HEK293 (cell line): ENCODE measurements around the gene FANCC.
"Not testable (repeated sequence)": the region's sequence is repeated elsewhere in the genome, so short reads cannot be mapped to it uniquely, and the experiment has no call there.

Experiments
- CTCF ChIA-PET: fragments of 350-600 bp; formaldehyde crosslinking; extraction: SDS; loops from one replicate; lab custom pipeline; 2021; ENCODE audit warnings: antibody characterized with exemption; lab: Yijun Ruan, JAX
- POLR2A ChIA-PET: fragments of 300-600 bp; formaldehyde crosslinking; extraction: SDS; loops from one replicate; lab custom pipeline; 2020; ENCODE audit warnings: antibody characterized with exemption, inconsistent platforms; lab: Yijun Ruan, JAX
- H3K27ac ChIP-seq: fragments of 200-500 bp; sonication (Bioruptor generic); 2 replicates; pipeline ENCODE4 v1.5.1; 2014; ENCODE audit warnings: low read depth, low read length, control low read depth, inconsistent platforms; ENCODE audit errors: extremely low read depth
- H3K36me3 ChIP-seq, 2 experiments: fragments of 200-500 bp in 1 of 2; sonication (Bioruptor generic) in 1 of 2; 1 replicate in 1 of 2; 2 replicates in 1 of 2; pipeline ENCODE4 v1.5.1; 2014 to 2017; ENCODE audit warnings: inconsistent platforms in 2 of 2, low read length in 2 of 2; ENCODE audit not compliant: control insufficient read depth in 2 of 2, insufficient read depth in 1 of 2
- H3K4me1 ChIP-seq: fragments of 200-500 bp; sonication (Bioruptor generic); 2 replicates; pipeline ENCODE4 v1.5.1; 2014; ENCODE audit warnings: mild to moderate bottlenecking, low read length, inconsistent platforms; ENCODE audit not compliant: control insufficient read depth, insufficient read depth
- H3K4me3 ChIP-seq: 2 replicates; pipeline ENCODE4 v1.5.1; 2011; ENCODE audit warnings: low read depth, mild to moderate bottlenecking, control low read depth, low read length, moderate library complexity
- H3K9me3 ChIP-seq: fragments of 200-500 bp; sonication (Bioruptor generic); 2 replicates; pipeline ENCODE4 v1.5.1; 2014; ENCODE audit warnings: low read depth, low read length, inconsistent platforms; ENCODE audit not compliant: control insufficient read depth, insufficient read depth
- BCL11B ChIP-seq: fragments of 450-650 bp; formaldehyde crosslinking; IDR thresholded peaks from 2 replicates; pipeline ENCODE4 v1.5.1; 2016; ENCODE audit warnings: low read depth, missing biosample characterization, missing genetic modification characterization
- BCL6B ChIP-seq: fragments of 450-650 bp; formaldehyde crosslinking; IDR thresholded peaks from 2 replicates; pipeline ENCODE4 v1.5.1; 2017; ENCODE audit warnings: missing biosample characterization, missing genetic modification characterization
- GLIS2 ChIP-seq: fragments of 450-650 bp; formaldehyde crosslinking; IDR thresholded peaks from 2 replicates; pipeline ENCODE4 v1.5.1; 2016; ENCODE audit warnings: missing biosample characterization, missing genetic modification characterization
- SCRT1 ChIP-seq: fragments of 450-650 bp; formaldehyde crosslinking; IDR thresholded peaks from 2 replicates; pipeline ENCODE4 v1.5.1; 2016; ENCODE audit warnings: missing biosample characterization, missing genetic modification characterization, borderline replicate concordance
- ZBTB21 ChIP-seq: fragments of 450-650 bp; formaldehyde crosslinking; IDR thresholded peaks from 2 replicates; pipeline ENCODE4 v1.5.1; 2017; ENCODE audit warnings: missing biosample characterization, missing genetic modification characterization
- ZFP37 ChIP-seq: fragments of 450-650 bp; formaldehyde crosslinking; IDR thresholded peaks from 2 replicates; pipeline ENCODE4 v1.5.1; 2016; ENCODE audit warnings: missing biosample characterization, missing genetic modification characterization
- ZNF112 ChIP-seq: fragments of 450-650 bp; formaldehyde crosslinking; IDR thresholded peaks from 2 replicates; pipeline ENCODE4 v1.5.0; 2017; ENCODE audit warnings: missing biosample characterization, missing genetic modification characterization
- ZNF133 ChIP-seq: fragments of 450-650 bp; formaldehyde crosslinking; IDR thresholded peaks from 2 replicates; pipeline ENCODE4 v1.5.1; 2016; ENCODE audit warnings: missing biosample characterization, missing genetic modification characterization
- ZNF140 ChIP-seq: fragments of 450-650 bp; formaldehyde crosslinking; IDR thresholded peaks from 2 replicates; pipeline ENCODE4 v1.5.1; 2016; ENCODE audit warnings: missing biosample characterization, missing genetic modification characterization
- ZNF146 ChIP-seq: fragments of 450-650 bp; formaldehyde crosslinking; IDR thresholded peaks from 2 replicates; pipeline ENCODE4 v1.5.1; 2016; ENCODE audit warnings: missing biosample characterization, missing genetic modification characterization
- ZNF174 ChIP-seq: fragments of 450-650 bp; formaldehyde crosslinking; IDR thresholded peaks from 2 replicates; pipeline ENCODE4 v1.5.0; 2017; ENCODE audit warnings: missing biosample characterization, mild to moderate bottlenecking, missing genetic modification characterization
- ZNF2 ChIP-seq: fragments of 450-650 bp; formaldehyde crosslinking; IDR thresholded peaks from 2 replicates; pipeline ENCODE4 v1.5.1; 2016; ENCODE audit warnings: missing biosample characterization, missing genetic modification characterization
- ZNF24 ChIP-seq: fragments of 450-650 bp; formaldehyde crosslinking; IDR thresholded peaks from 2 replicates; pipeline ENCODE4 v1.5.1; 2016; ENCODE audit warnings: missing biosample characterization, missing genetic modification characterization
- ZNF433 ChIP-seq: fragments of 450-650 bp; formaldehyde crosslinking; IDR thresholded peaks from 2 replicates; pipeline ENCODE4 v1.5.1; 2016; ENCODE audit warnings: missing biosample characterization, missing genetic modification characterization, low read depth
- ZNF488 ChIP-seq: fragments of 450-650 bp; formaldehyde crosslinking; IDR thresholded peaks from 2 replicates; pipeline ENCODE4 v1.5.1; 2016; ENCODE audit warnings: missing biosample characterization, missing genetic modification characterization
- ZNF571 ChIP-seq: fragments of 450-650 bp; formaldehyde crosslinking; IDR thresholded peaks from 2 replicates; pipeline ENCODE4 v1.5.0; 2017; ENCODE audit warnings: missing biosample characterization, missing genetic modification characterization
- ZNF610 ChIP-seq: fragments of 450-650 bp; formaldehyde crosslinking; IDR thresholded peaks from 2 replicates; pipeline ENCODE4 v1.5.1; 2016; ENCODE audit warnings: missing biosample characterization, missing genetic modification characterization, borderline replicate concordance
- ZNF621 ChIP-seq: fragments of 450-650 bp; formaldehyde crosslinking; IDR thresholded peaks from 2 replicates; pipeline ENCODE4 v1.5.1; 2017; ENCODE audit warnings: missing biosample characterization, missing genetic modification characterization
- ZNF654 ChIP-seq: fragments of 450-650 bp; formaldehyde crosslinking; IDR thresholded peaks from 2 replicates; pipeline ENCODE4 v1.5.1; 2016; ENCODE audit warnings: low read depth, missing biosample characterization, missing genetic modification characterization
- ZNF677 ChIP-seq: fragments of 450-650 bp; IDR thresholded peaks from 2 replicates; pipeline ENCODE4 v1.5.0; 2018; ENCODE audit warnings: missing biosample characterization, mild to moderate bottlenecking, missing genetic modification characterization, moderate library complexity
- ZNF692 ChIP-seq: fragments of 450-650 bp; formaldehyde crosslinking; IDR thresholded peaks from 2 replicates; pipeline ENCODE4 v1.5.1; 2016; ENCODE audit warnings: missing biosample characterization, missing genetic modification characterization
- ZNF747 ChIP-seq: fragments of 450-650 bp; formaldehyde crosslinking; IDR thresholded peaks from 2 replicates; pipeline ENCODE4 v1.5.1; 2016; ENCODE audit warnings: missing biosample characterization, missing genetic modification characterization

Gene FANCC

GRCh38 chr9:95333426-95333825 lies 15.9 kb upstream of the FANCC start:
- CTCF ChIA-PET = interaction anchor here (0.6 to 0.7 kb wide), 2 partner anchors 17 to 22 kb away, joined by 3 to 4 read pairs; no protein-coding TSS in a partner anchor
- Histone ChIP-seq H3K27ac (no peak overlapping the region), H3K36me3 (no peaks in the 10 kb centered on the region), H3K4me3 (no peak overlapping the region), H3K9me3 (no peaks in the 10 kb centered on the region), H3K4me1 (no peaks in the 10 kb centered on the region)
- POLR2A ChIA-PET = no interaction called here
- TF ChIP-seq ZNF174 (tag by site-specific recombination) (no peak), ZNF488 (no peak), ZNF24 (tag by site-specific recombination) (no peak), ZNF610 (tag by site-specific recombination) (no peak), ZFP37 (tag by site-specific recombination) (no peak)

GRCh38 chr9:95332860-95333259 lies 15.4 kb upstream of the FANCC start:
- H3K36me3 ChIP-seq = no peaks in the 10 kb centered on the region
- H3K4me1 ChIP-seq = no peaks in the 10 kb centered on the region
- H3K27ac ChIP-seq = no peak overlapping the region
- ChIA-PET CTCF (interaction anchor here (0.6 to 0.7 kb wide), 3 partner anchors 16 to 89 kb away, joined by 3 to 4 read pairs (median 3); no protein-coding TSS in a partner anchor), POLR2A (no interaction called here)
- TF ChIP-seq ZBTB21 (tag by site-specific recombination) (no peak), BCL6B (tag by site-specific recombination) (no peak), ZNF112 (tag by site-specific recombination) (no peak), GLIS2 (no peak), ZNF654 (tag by site-specific recombination) (no peak), ZNF133 (tag by site-specific recombination) (no peak), BCL11B (tag by site-specific recombination) (no peak)
- H3K9me3 ChIP-seq = no peaks in the 10 kb centered on the region
- no peak overlapping the region for H3K4me3 ChIP-seq

- TF ChIP-seq ZNF621 (tag by site-specific recombination) (no peak), ZNF677 (tag by site-specific recombination) (no peak), ZNF747 (tag by site-specific recombination) (no peak), ZNF146 (no peak), ZNF2 (no peak), ZNF174 (tag by site-specific recombination) (no peak), ZNF692 (tag by site-specific recombination) (no peak), SCRT1 (tag by site-specific recombination) (no peak), ZNF133 (tag by site-specific recombination) (no peak), ZNF571 (tag by site-specific recombination) (no peak), ZNF433 (tag by site-specific recombination) (no peak), ZNF140 (no peak), ZNF654 (tag by site-specific recombination) (no peak)
- TF ChIP-seq, all 188 proteins: peak for 0
- ChIA-PET POLR2A (no interaction called here), CTCF (no interaction called here)
- Histone ChIP-seq H3K9me3 (no peaks in the 10 kb centered on the region), H3K36me3 (no peaks in the 10 kb centered on the region), H3K4me3 (no peak overlapping the region), H3K4me1 (no peaks in the 10 kb centered on the region), H3K27ac (no peak overlapping the region)
Observed at GRCh38 chr9:95330720-95331404, 13.4 kb upstream of the FANCC start.

GRCh38 chr9:95329061-95329460 lies 11.6 kb upstream of the FANCC start:
- H3K36me3 ChIP-seq, H3K4me3 ChIP-seq, H3K9me3 ChIP-seq, POLR2A ChIA-PET, H3K27ac ChIP-seq, H3K4me1 ChIP-seq: not testable (repeated sequence)
- CTCF ChIA-PET = interaction anchor here (0.6 kb wide), 1 partner anchor 280 kb away, joined by 3 read pairs; no protein-coding TSS in a partner anchor
